Measurements from ENCODE around the gene THY1. TPM values are rescaled to one million over a fixed set of nuclear protein-coding genes. Genes with fewer than 3 reads are reported as not detected.

THY1 gene
- total RNA-seq, 2 experiments from 2014 or later = not detected

DNA sequence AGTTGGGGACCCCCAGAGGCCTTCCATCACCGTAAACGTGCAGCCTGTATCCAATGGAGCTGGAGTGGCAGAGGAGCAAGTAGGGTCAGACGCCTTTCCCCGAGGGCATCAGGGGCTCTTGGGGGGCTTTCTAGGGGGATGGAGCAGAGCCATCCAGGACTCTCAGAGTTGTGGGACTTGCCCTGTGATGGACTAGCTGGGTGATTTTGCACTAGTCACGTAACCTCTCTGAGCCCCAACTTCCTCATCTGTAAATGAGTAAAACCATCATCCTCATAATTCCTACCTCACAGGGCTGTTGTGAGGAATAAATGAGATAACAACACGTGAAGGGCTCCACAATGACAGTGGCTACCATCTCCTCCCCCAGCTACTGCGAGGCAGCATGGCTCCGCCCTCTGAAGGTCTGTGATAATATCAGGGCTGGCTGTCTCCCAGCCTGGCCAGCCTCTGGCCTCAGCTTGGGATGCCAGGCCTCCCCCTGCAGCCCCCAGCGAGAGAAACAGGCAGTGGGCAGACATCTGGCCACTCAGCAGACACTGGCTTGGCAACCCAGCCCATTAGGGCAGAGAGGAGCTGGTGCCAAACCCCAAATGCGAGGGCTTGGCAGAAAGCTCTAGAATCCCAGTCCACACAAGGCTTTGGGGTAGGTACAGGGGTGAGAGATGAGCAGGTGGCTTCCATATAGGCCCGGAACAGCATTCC, 48.2 kb downstream of the THY1 start:
- DNase-seq (ENCODE audit: low spot score) = no peak
- H3K4me3 ChIP-seq (ENCODE audit: low read depth, low read length, poor library complexity, severe bottlenecking) = no peak overlapping the region
- CTCF ChIA-PET (ENCODE audit: unreplicated experiment) = interaction anchor here (0.9 to 3.0 kb wide), 7 partner anchors 9 to 50 kb away, joined by 3 to 14 read pairs (median 4); no protein-coding TSS in a partner anchor
- no peaks in the 10 kb centered on the region for H3K9me3 ChIP-seq (ENCODE audit: low read length)
- no peak for TF ChIP-seq EZH2phosphoT487 (IDR thresholded peaks at IDR 0.05; ENCODE audit: borderline replicate concordance, low read depth, low read length)
- TF ChIP-seq, protein P1, sequence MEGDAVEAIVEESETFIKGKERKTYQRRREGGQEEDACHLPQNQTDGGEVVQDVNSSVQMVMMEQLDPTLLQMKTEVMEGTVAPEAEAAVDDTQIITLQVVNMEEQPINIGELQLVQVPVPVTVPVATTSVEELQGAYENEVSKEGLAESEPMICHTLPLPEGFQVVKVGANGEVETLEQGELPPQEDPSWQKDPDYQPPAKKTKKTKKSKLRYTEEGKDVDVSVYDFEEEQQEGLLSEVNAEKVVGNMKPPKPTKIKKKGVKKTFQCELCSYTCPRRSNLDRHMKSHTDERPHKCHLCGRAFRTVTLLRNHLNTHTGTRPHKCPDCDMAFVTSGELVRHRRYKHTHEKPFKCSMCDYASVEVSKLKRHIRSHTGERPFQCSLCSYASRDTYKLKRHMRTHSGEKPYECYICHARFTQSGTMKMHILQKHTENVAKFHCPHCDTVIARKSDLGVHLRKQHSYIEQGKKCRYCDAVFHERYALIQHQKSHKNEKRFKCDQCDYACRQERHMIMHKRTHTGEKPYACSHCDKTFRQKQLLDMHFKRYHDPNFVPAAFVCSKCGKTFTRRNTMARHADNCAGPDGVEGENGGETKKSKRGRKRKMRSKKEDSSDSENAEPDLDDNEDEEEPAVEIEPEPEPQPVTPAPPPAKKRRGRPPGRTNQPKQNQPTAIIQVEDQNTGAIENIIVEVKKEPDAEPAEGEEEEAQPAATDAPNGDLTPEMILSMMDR (conservative IDR thresholded peaks at IDR 0.05; ENCODE audit: low read length) = no peak
- H3K79me2 ChIP-seq (ENCODE audit: insufficient read depth, low read depth, low read length) = no peaks in the 10 kb centered on the region
- H4K20me1 ChIP-seq (ENCODE audit: insufficient read depth, low read length) = no peaks in the 10 kb centered on the region
- H3K4me1 ChIP-seq (ENCODE audit: insufficient read depth, low read length, poor library complexity, severe bottlenecking) = peaks cover 65% of the 10 kb centered on the region
- POLR2A ChIA-PET = interaction anchor here (1.0 to 4.4 kb wide), 3 partner anchors 13 to 65 kb away, joined by 3 to 26 read pairs (median 4); no protein-coding TSS in a partner anchor
- intact Hi-C loops (cut with micrococcal nuclease; ENCODE audit: unreplicated experiment) = loop anchor here (1.0 to 5.0 kb wide), 3 partner anchors 18 to 52 kb away; no protein-coding TSS in a partner anchor
- no peak overlapping the region for H2AFZ ChIP-seq (ENCODE audit: low read length)
- BruUV-seq (replicated peaks) = no TSS peak
- no peaks in the 10 kb centered on the region for H3K36me3 ChIP-seq (ENCODE audit: insufficient read depth, low read length)
- H3K27ac ChIP-seq (ENCODE audit: low read depth, low read length, poor library complexity, severe bottlenecking) = no peak overlapping the region
- H3K4me2 ChIP-seq (ENCODE audit: low read length) = no peak overlapping the region
- H3K9me2 ChIP-seq (ENCODE audit: insufficient read depth, low read length) = no peaks in the 10 kb centered on the region

DNA sequence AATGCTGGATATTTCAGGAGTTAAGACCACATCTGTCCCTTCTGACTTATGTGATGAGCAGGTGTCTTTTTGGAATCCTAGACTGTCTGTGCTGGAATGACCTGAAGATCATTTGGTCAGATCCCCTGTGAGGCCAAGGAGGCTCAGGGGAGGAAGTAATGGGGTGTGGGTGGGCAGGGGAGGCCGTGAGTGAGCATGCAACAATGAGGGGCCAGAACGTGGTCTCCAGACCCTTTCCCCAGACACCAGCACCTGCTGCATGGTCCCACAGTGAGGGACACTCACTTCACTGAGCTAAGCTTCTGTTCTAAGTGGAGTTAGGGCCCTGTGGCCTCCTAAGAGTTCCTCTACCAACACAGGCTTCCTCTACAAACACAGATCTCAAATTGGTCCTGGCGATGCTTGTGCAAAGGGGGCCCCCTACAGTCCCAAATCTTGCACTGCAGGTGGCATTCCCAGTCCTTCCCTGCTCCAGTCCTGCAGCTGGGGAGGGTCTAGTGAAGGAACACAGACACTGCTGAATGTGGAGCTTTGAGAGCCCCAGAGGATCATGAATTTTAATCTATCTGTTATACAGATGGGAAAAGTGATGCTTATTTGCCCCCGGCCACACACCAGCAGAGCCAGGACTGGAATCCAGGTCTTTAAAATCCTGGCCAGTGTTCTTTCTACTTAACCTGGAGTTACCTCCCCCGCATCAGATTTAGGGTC, 48.9 kb downstream of the THY1 start:
- H3K4me2 ChIP-seq (ENCODE audit: low read length) = peak overlapping the region; percentile 40
- no peaks in the 10 kb centered on the region for H4K20me1 ChIP-seq (ENCODE audit: insufficient read depth, low read length)
- H2AFZ ChIP-seq (ENCODE audit: low read length) = no peak overlapping the region
- ChIA-PET POLR2A (interaction anchor here (0.6 to 4.4 kb wide), 6 partner anchors 12 to 64 kb away, joined by 3 to 26 read pairs (median 4); no protein-coding TSS in a partner anchor), CTCF (ENCODE audit: unreplicated experiment) (interaction anchor here (0.5 to 2.1 kb wide), 10 partner anchors 10 to 318 kb away, joined by 3 to 24 read pairs (median 4); partner anchors contain the start of gene CBL)
- intact Hi-C loops (cut with micrococcal nuclease; ENCODE audit: unreplicated experiment) = loop anchor here (1.0 to 5.0 kb wide), 3 partner anchors 18 to 52 kb away; no protein-coding TSS in a partner anchor
- BruUV-seq (replicated peaks) = no TSS peak
- H3K4me1 ChIP-seq (ENCODE audit: insufficient read depth, low read length, poor library complexity, severe bottlenecking) = peaks cover 72% of the 10 kb centered on the region
- peak; percentile 75 for DNase-seq (ENCODE audit: low spot score)
- no peaks in the 10 kb centered on the region for H3K9me3 ChIP-seq (ENCODE audit: low read length)
- TF ChIP-seq, protein P1 (conservative IDR thresholded peaks at IDR 0.05; ENCODE audit: low read length) = peak; percentile 98
- TF ChIP-seq EZH2phosphoT487 (IDR thresholded peaks at IDR 0.05; ENCODE audit: borderline replicate concordance, low read depth, low read length) = no peak
- peak overlapping the region; percentile 47 for H3K27ac ChIP-seq (ENCODE audit: low read depth, low read length, poor library complexity, severe bottlenecking)
- H3K9me2 ChIP-seq (ENCODE audit: insufficient read depth, low read length) = no peaks in the 10 kb centered on the region
- no peak overlapping the region for H3K4me3 ChIP-seq (ENCODE audit: low read depth, low read length, poor library complexity, severe bottlenecking)
- H3K79me2 ChIP-seq (ENCODE audit: insufficient read depth, low read depth, low read length) = no peaks in the 10 kb centered on the region
- H3K36me3 ChIP-seq (ENCODE audit: insufficient read depth, low read length) = no peaks in the 10 kb centered on the region

Measured in OCI-LY7 (cell line).